ENCODE data around the gene SLC24A1. TPM values are rescaled to one million over a fixed set of nuclear protein-coding genes. Genes with fewer than 3 reads are reported as not detected.

SLC24A1 gene
- polyA plus RNA-seq, 4 donors: 2.5 to 15.2 (median 4.9) TPM

DNA sequence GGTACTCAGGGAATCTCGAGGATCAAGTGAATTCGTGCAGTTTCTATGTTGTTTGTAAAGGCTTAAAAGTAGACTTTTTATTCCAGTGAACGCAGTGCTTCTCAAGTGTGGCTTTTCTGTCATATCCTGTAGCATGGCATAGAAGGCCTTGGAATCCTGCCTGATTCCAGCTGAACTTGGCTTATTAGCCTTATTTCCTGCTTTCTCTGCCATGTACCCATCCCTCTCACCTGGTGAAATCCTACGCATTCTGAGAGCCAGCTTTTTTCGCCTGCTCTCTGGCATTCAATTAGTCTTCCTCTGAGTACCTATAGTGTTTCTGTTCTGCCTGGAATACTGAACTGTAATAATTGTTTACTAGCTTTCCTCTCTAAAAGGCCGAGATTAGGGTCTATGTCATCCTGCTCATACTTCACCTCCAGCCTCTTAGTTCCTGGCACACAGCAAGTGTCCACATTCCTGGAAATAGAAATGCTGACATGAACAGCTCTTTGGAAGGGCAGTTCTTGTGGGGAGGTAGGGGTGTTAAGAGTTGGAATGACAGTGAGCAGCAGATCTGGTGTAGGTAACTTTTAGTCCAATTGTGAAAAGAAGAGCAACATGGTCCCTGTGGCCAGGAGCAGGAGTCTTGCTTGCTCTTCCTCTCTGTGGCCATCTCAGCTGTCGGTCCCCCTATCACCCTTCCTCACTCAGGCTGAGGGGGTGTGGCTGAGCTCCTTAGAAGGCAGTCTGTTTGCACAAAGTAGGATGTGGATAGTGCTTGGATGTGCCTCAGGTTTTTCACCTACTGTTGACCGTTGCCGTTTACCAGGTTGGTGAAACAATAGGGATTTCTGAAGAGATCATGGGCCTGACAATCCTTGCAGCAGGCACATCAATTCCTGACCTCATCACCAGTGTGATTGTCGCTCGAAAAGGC, 30.4 kb downstream of the SLC24A1 start:
- Histone ChIP-seq H3K27ac (ENCODE audit: low read depth in 1 of 3, low read length in 2 of 3) (no peak overlapping the region), H3K9me3 (ENCODE audit: control insufficient read depth in 2 of 2, insufficient read depth in 1 of 2, low read depth in 1 of 2, low read length in 1 of 2) (no peaks in the 10 kb centered on the region), H3K4me3 (ENCODE audit: low read depth in 1 of 3, low read length in 3 of 3) (no peak overlapping the region), H3K36me3 (ENCODE audit: control insufficient read depth in 3 of 3, insufficient read depth in 2 of 3, low read depth in 1 of 3, low read length in 3 of 3) (peaks cover 0 to 15% (median 0%) of the 10 kb centered on the region in 3 donors), H3K4me1 (ENCODE audit: control insufficient read depth in 3 of 3, insufficient read depth in 2 of 3, low read depth in 1 of 3, low read length in 2 of 3) (peaks cover 0 to 11% (median 0%) of the 10 kb centered on the region in 3 donors), H3K27me3 (ENCODE audit: control insufficient read depth in 3 of 3, insufficient read depth in 3 of 3, low read length in 3 of 3) (no peaks in the 10 kb centered on the region)
- no peak for FAIRE-seq
- DNase-seq: no peak
- 82 to 87% (median 83%) methylated on average over 11 of the region's 11 CpGs for WGBS, 3 donors

DNA sequence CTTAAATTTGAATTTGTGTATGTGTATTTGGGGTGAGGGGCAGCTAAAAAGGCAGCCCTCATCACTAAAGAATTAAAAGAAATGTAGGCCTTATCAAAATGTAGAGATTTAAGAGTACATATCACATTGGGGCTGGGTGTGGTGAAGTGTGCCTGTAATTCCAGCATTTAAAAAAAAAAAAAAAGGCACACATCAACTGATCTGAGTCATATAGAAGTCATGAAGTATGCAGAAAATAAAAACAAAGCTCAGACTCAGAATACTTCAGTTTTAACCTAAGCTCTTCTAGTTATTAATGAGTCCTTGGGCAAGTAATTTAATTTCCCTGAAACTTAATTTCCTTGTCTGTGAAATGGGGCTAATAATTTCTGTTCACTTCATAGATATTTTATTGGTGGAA, 31.6 kb downstream of the SLC24A1 start:
- Histone ChIP-seq H3K36me3 (ENCODE audit: control insufficient read depth in 3 of 3, insufficient read depth in 2 of 3, low read depth in 1 of 3, low read length in 3 of 3) (peaks cover 0 to 18% (median 0%) of the 10 kb centered on the region in 3 donors), H3K4me1 (ENCODE audit: control insufficient read depth in 3 of 3, insufficient read depth in 2 of 3, low read depth in 1 of 3, low read length in 2 of 3) (peaks cover 0 to 11% (median 0%) of the 10 kb centered on the region in 3 donors), H3K9me3 (ENCODE audit: control insufficient read depth in 2 of 2, insufficient read depth in 1 of 2, low read depth in 1 of 2, low read length in 1 of 2) (no peaks in the 10 kb centered on the region), H3K27me3 (ENCODE audit: control insufficient read depth in 3 of 3, insufficient read depth in 3 of 3, low read length in 3 of 3) (no peaks in the 10 kb centered on the region), H3K4me3 (ENCODE audit: low read depth in 1 of 3, low read length in 3 of 3) (no peak overlapping the region), H3K27ac (ENCODE audit: low read depth in 1 of 3, low read length in 2 of 3) (no peak overlapping the region)
- no peak for FAIRE-seq
- no peak for DNase-seq

DNA sequence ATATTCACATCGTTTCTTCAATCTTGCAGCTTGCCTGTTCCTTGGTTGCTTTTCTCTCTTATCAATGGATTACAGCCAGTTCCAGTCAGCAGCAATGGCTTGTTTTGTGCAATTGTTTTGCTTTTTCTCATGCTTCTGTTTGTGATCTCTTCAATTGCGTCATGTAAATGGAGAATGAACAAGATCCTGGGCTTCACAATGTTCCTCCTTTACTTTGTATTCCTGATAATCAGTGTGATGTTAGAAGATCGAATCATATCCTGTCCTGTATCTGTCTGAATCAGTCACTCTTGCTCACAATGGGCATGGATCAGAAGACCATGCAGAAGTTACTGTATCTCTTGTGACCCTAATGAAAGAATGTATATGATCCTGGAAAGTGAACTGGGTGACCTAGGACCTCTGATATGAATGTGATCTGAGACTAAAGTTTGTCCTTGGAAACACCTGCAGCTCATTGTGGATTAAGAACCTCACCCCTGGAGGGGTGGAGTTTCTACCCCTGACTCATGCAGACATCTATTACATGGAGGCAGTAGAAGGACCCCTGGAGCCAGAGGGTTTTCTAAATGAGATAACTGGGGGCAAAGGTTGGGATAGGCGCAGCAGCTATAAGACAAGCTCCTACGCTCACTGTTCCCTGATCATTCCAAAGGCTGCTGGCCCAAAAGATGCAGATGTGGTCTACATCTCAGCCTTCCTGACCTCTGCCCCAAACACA, 32.2 kb downstream of the SLC24A1 start:
- H3K27ac ChIP-seq (ENCODE audit: low read depth in 1 of 3, low read length in 2 of 3): peak overlapping the region in 2 of 3 donors; percentile 25
- peak; percentile 58 to 72 for DNase-seq

DNA sequence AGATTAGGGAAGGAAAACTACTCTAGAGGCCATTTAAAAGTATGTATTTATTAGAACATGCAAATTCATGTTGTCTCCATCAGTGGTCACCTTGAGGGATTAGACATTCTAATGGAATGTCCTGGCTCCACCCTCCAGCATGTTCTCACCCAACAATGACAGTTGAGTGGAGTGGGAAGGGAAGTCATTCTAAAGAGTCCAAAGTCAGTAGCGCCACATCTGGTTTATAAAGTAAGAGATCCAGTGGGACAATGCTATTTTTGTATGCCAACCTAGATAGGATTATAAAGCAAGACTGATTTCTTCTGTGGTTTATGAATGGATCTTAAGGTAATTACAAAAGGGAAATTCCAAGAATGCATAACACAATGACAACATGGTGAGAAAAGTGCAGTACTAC, 33.3 kb downstream of the SLC24A1 start:
- H3K27ac ChIP-seq (ENCODE audit: low read depth in 1 of 3, low read length in 2 of 3): no peak overlapping the region
- peaks cover 0 to 11% (median 0%) of the 10 kb centered on the region in 3 donors for H3K4me1 ChIP-seq (ENCODE audit: control insufficient read depth in 3 of 3, insufficient read depth in 2 of 3, low read depth in 1 of 3, low read length in 2 of 3)
- H3K36me3 ChIP-seq (ENCODE audit: control insufficient read depth in 3 of 3, insufficient read depth in 2 of 3, low read depth in 1 of 3, low read length in 3 of 3): peaks cover 0 to 18% (median 0%) of the 10 kb centered on the region in 3 donors
- H3K9me3 ChIP-seq (ENCODE audit: control insufficient read depth in 2 of 2, insufficient read depth in 1 of 2, low read depth in 1 of 2, low read length in 1 of 2): no peaks in the 10 kb centered on the region
- no peaks in the 10 kb centered on the region for H3K27me3 ChIP-seq (ENCODE audit: control insufficient read depth in 3 of 3, insufficient read depth in 3 of 3, low read length in 3 of 3)
- peak; percentile 27 to 71 for DNase-seq
- H3K4me3 ChIP-seq (ENCODE audit: low read depth in 1 of 3, low read length in 3 of 3): no peak overlapping the region
- whole genome bisulfite sequencing, 3 donors: 65 to 83% (median 83%) methylated on average over 1 of the region's 1 CpG
- no peak for FAIRE-seq

More for the DNA sequence above, 32.2 kb downstream of the SLC24A1 start:
- FAIRE-seq: no peak
- H3K4me1 ChIP-seq (ENCODE audit: control insufficient read depth in 3 of 3, insufficient read depth in 2 of 3, low read depth in 1 of 3, low read length in 2 of 3): peaks cover 0 to 11% (median 0%) of the 10 kb centered on the region in 3 donors
- H3K4me3 ChIP-seq (ENCODE audit: low read depth in 1 of 3, low read length in 3 of 3): no peak overlapping the region
- H3K9me3 ChIP-seq (ENCODE audit: control insufficient read depth in 2 of 2, insufficient read depth in 1 of 2, low read depth in 1 of 2, low read length in 1 of 2): no peaks in the 10 kb centered on the region
- WGBS, 3 donors: 20 to 71% (median 54%) methylated on average over 5 of the region's 5 CpGs
- H3K27me3 ChIP-seq (ENCODE audit: control insufficient read depth in 3 of 3, insufficient read depth in 3 of 3, low read length in 3 of 3): no peaks in the 10 kb centered on the region
- peaks cover 0 to 18% (median 0%) of the 10 kb centered on the region in 3 donors for H3K36me3 ChIP-seq (ENCODE audit: control insufficient read depth in 3 of 3, insufficient read depth in 2 of 3, low read depth in 1 of 3, low read length in 3 of 3)

DNA sequence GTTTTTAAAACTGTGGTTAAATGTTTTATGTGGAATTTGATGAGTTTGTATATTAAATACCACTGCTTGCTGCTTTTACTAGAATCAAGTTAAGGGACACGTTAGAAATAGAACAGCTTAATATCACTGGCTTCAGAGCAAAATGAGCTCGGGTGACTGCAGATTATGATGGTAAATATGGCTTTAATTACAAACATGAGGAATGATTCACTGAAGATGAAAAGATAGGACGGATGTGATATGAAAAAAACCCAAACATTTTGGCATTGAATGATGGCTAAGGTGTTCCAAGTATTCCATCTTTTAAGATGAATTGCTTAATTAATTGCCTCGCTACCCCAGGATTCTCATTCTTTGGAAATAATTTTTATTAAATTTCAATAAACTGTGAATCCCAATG, 33.7 kb downstream of the SLC24A1 start:
- peaks cover 0 to 18% (median 0%) of the 10 kb centered on the region in 3 donors for H3K36me3 ChIP-seq (ENCODE audit: control insufficient read depth in 3 of 3, insufficient read depth in 2 of 3, low read depth in 1 of 3, low read length in 3 of 3)
- FAIRE-seq (no peak), DNase-seq (no peak)
- no peaks in the 10 kb centered on the region for H3K9me3 ChIP-seq (ENCODE audit: control insufficient read depth in 2 of 2, insufficient read depth in 1 of 2, low read depth in 1 of 2, low read length in 1 of 2)
- 83 to 85% (median 83%) methylated on average over 4 of the region's 4 CpGs for WGBS, 3 donors
- no peak overlapping the region for H3K4me3 ChIP-seq (ENCODE audit: low read depth in 1 of 3, low read length in 3 of 3)
- no peak overlapping the region for H3K27ac ChIP-seq (ENCODE audit: low read depth in 1 of 3, low read length in 2 of 3)
- peaks cover 0 to 11% (median 0%) of the 10 kb centered on the region in 3 donors for H3K4me1 ChIP-seq (ENCODE audit: control insufficient read depth in 3 of 3, insufficient read depth in 2 of 3, low read depth in 1 of 3, low read length in 2 of 3)
- no peaks in the 10 kb centered on the region for H3K27me3 ChIP-seq (ENCODE audit: control insufficient read depth in 3 of 3, insufficient read depth in 3 of 3, low read length in 3 of 3)

DNA sequence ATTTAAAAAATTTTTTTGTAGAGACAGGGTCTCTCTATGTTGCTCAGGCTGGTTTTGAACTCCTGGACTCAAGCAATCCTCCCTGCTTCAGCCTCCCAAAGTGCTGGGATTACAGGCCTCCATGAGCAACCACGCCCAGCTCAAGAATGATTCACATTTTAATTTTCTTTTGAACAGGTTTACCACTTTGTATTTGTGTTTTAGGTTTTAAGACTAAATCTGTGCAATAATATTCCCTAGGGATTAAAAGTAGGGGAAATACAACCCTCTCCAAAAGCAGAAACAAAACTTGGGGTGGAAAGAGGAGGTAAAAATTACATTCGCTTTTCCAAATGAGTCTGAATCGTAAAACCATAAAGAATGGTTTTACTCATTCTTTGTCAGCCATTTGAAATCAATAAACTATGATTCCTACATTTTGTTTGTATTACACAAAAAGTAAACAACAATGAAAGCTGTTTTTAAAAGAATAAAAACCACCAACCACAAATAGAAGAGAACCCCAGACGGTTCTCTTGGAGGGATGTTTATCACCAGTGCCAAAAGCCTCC, 37.8 kb downstream of the SLC24A1 start:
- H3K4me3 ChIP-seq (ENCODE audit: low read depth in 1 of 3, low read length in 3 of 3): no peak overlapping the region
- H3K36me3 ChIP-seq (ENCODE audit: control insufficient read depth in 3 of 3, insufficient read depth in 2 of 3, low read depth in 1 of 3, low read length in 3 of 3): peaks cover 0 to 16% (median 2%) of the 10 kb centered on the region in 3 donors
- H3K27ac ChIP-seq (ENCODE audit: low read depth in 1 of 3, low read length in 2 of 3): no peak overlapping the region
- H3K9me3 ChIP-seq (ENCODE audit: control insufficient read depth in 2 of 2, insufficient read depth in 1 of 2, low read depth in 1 of 2, low read length in 1 of 2): no peaks in the 10 kb centered on the region
- 78 to 91% (median 83%) methylated on average over 4 of the region's 4 CpGs for WGBS, 3 donors
- FAIRE-seq (no peak), DNase-seq (no peak)
- H3K27me3 ChIP-seq (ENCODE audit: control insufficient read depth in 3 of 3, insufficient read depth in 3 of 3, low read length in 3 of 3): no peaks in the 10 kb centered on the region
- peaks cover 0 to under 1% (median 0%) of the 10 kb centered on the region in 3 donors for H3K4me1 ChIP-seq (ENCODE audit: control insufficient read depth in 3 of 3, insufficient read depth in 2 of 3, low read depth in 1 of 3, low read length in 2 of 3)

DNA sequence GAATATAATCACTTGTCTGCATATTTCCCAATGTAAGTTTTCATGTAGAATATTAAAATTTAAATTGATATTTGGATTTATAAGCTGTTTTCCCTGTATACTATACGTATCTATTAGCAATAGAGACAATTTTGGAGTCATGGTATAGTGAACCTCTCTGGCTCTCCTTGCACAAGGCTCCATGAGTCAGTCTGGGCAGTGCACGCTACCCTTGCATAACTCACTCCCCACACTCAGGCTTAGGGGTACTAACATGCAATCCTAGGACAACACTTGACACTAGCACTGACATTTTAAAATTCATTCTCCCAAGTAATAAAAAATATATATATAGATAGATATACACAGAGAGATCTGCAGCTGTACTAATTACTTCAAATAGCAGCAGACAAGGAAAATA, 39.2 kb downstream of the SLC24A1 start:
- 88 to 92% (median 91%) methylated on average over 2 of the region's 2 CpGs for WGBS, 3 donors
- FAIRE-seq (no peak), DNase-seq (no peak)
- Histone ChIP-seq H3K4me3 (ENCODE audit: low read depth in 1 of 3, low read length in 3 of 3) (no peak overlapping the region), H3K36me3 (ENCODE audit: control insufficient read depth in 3 of 3, insufficient read depth in 2 of 3, low read depth in 1 of 3, low read length in 3 of 3) (peaks cover 2 to 14% (median 2%) of the 10 kb centered on the region in 3 donors), H3K27ac (ENCODE audit: low read depth in 1 of 3, low read length in 2 of 3) (no peak overlapping the region), H3K4me1 (ENCODE audit: control insufficient read depth in 3 of 3, insufficient read depth in 2 of 3, low read depth in 1 of 3, low read length in 2 of 3) (no peaks in the 10 kb centered on the region), H3K27me3 (ENCODE audit: control insufficient read depth in 3 of 3, insufficient read depth in 3 of 3, low read length in 3 of 3) (no peaks in the 10 kb centered on the region), H3K9me3 (ENCODE audit: control insufficient read depth in 2 of 2, insufficient read depth in 1 of 2, low read depth in 1 of 2, low read length in 1 of 2) (no peaks in the 10 kb centered on the region)

DNA sequence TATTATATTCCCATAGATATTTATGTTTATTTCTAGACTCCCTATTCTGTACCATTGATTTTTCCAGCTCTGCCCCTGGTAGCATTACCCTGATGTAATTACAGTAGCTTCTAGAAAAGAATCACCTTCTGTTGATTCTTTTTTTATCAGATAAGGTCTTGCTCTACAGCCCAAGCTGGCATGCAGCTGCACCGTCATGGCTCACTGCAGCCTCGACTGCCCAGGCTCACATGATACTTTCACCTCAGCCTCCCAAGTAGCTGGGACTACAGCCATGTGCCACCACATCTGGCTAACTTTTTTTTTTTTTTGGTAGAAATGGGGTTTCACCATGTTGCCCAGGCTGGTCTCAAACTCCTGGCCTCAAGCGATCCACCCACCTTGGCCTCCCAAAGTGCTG, 41.8 kb downstream of the SLC24A1 start:
- FAIRE-seq: no peak
- Histone ChIP-seq H3K4me3 (ENCODE audit: low read depth in 1 of 3, low read length in 3 of 3) (no peak overlapping the region), H3K27me3 (ENCODE audit: control insufficient read depth in 3 of 3, insufficient read depth in 3 of 3, low read length in 3 of 3) (no peaks in the 10 kb centered on the region), H3K4me1 (ENCODE audit: control insufficient read depth in 3 of 3, insufficient read depth in 2 of 3, low read depth in 1 of 3, low read length in 2 of 3) (no peaks in the 10 kb centered on the region), H3K9me3 (ENCODE audit: control insufficient read depth in 2 of 2, insufficient read depth in 1 of 2, low read depth in 1 of 2, low read length in 1 of 2) (no peaks in the 10 kb centered on the region), H3K27ac (ENCODE audit: low read depth in 1 of 3, low read length in 2 of 3) (no peak overlapping the region), H3K36me3 (ENCODE audit: control insufficient read depth in 3 of 3, insufficient read depth in 2 of 3, low read depth in 1 of 3, low read length in 3 of 3) (peaks cover 2 to 24% (median 4%) of the 10 kb centered on the region in 3 donors)
- DNase-seq: no peak
- 84 to 85% (median 84%) methylated on average over 3 of the region's 3 CpGs for WGBS, 3 donors

Data from small intestine (tissue), 7 donors.